SU-DHL-6 (cell line): ENCODE results near the gene SRXN1.

Source experiments
- H2AFZ ChIP-seq: fragments of 200-600 bp; sonication (generic); 2 replicates; pipeline ENCODE4 v1.6.1; 2014; ENCODE audit warnings: low read depth, mild to moderate bottlenecking, moderate library complexity, mixed read lengths, antibody characterized with exemption, low read length; ENCODE audit not compliant: severe bottlenecking
- H3F3A ChIP-seq: fragments of 200-600 bp; shearing (Covaris generic); 2 replicates; pipeline ENCODE4 v1.6.0; 2016; ENCODE audit warnings: antibody characterized with exemption, mild to moderate bottlenecking; ENCODE audit not compliant: insufficient read depth
- H3K27ac ChIP-seq: fragments of 200-600 bp; sonication (generic); 2 replicates; pipeline ENCODE4 v1.5.1; 2016; ENCODE audit warnings: low read depth, mild to moderate bottlenecking, low read length, moderate library complexity, mixed read lengths
- H3K27me3 ChIP-seq: fragments of 200-600 bp; sonication (generic), shearing (Covaris generic); 2 replicates; pipeline ENCODE4 v1.6.0; 2014; ENCODE audit warnings: mild to moderate bottlenecking, low read length
- H3K36me3 ChIP-seq: fragments of 200-600 bp; sonication (generic); 2 replicates; pipeline ENCODE4 v1.6.1; 2014; ENCODE audit warnings: mild to moderate bottlenecking, low read length, mixed read lengths
- H3K4me2 ChIP-seq: fragments of 300-600, 200-600 bp; shearing (Covaris generic), sonication (generic); 2 replicates; pipeline ENCODE4 v1.6.0; 2014; ENCODE audit warnings: low read length, low read depth, mild to moderate bottlenecking; ENCODE audit not compliant: poor library complexity, severe bottlenecking
- H3K4me3 ChIP-seq: fragments of 200-600 bp; sonication (generic); 2 replicates; pipeline ENCODE4 v1.5.1; 2014; ENCODE audit warnings: antibody characterized with exemption, low read length, mild to moderate bottlenecking, mixed read lengths; ENCODE audit not compliant: insufficient read depth, poor library complexity, severe bottlenecking
- H3K79me2 ChIP-seq: fragments of 200-600 bp; sonication (generic); 2 replicates; pipeline ENCODE4 v1.6.1; 2014; ENCODE audit warnings: mild to moderate bottlenecking, low read length, moderate library complexity; ENCODE audit not compliant: insufficient read depth
- H3K9ac ChIP-seq: fragments of 200-600 bp; sonication (generic); 2 replicates; pipeline ENCODE4 v1.7.0; 2014; ENCODE audit warnings: mild to moderate bottlenecking, low read length
- H3K9me2 ChIP-seq: fragments of 200-600 bp; sonication (generic); replicated peaks from 2 replicates; pipeline ENCODE4 v1.6.1; 2014; ENCODE audit warnings: low read length; ENCODE audit not compliant: insufficient read depth
- H3K9me3 ChIP-seq: fragments of 200-600 bp; sonication (generic); 2 replicates; pipeline ENCODE4 v1.6.1; 2014; ENCODE audit warnings: low read length, mixed read lengths; ENCODE audit not compliant: insufficient read depth
- H4K20me1 ChIP-seq: fragments of 200-600 bp; sonication (generic); 2 replicates; pipeline ENCODE4 v1.6.1; 2014; ENCODE audit warnings: low read depth, mild to moderate bottlenecking, antibody characterized with exemption, low read length, moderate library complexity, mixed read lengths
- CTCF ChIP-seq: fragments of 200-600 bp; sonication (generic); IDR thresholded peaks from one replicate; pipeline ENCODE4 v1.5.1; 2017; ENCODE audit warnings: antibody characterized with exemption, mild to moderate bottlenecking, low read length, moderate library complexity; ENCODE audit not compliant: insufficient read depth, poor library complexity, severe bottlenecking
- EZH2phosphoT487 ChIP-seq: fragments of 200-600 bp; sonication (generic), shearing (Covaris generic); conservative IDR thresholded peaks from 2 replicates; pipeline ENCODE4 v1.6.1; 2018; ENCODE audit warnings: mild to moderate bottlenecking, antibody characterized with exemption, low read length, moderate library complexity, mixed read lengths

The SRXN1 gene

GRCh38 chr20:676315-676937, 23.4 kb upstream of the SRXN1 start:
- Histone ChIP-seq H3K9me3 (no peaks in the 10 kb centered on the region), H4K20me1 (no peaks in the 10 kb centered on the region), H3K4me2 (no peak overlapping the region), H3K79me2 (no peaks in the 10 kb centered on the region), H3K4me3 (no peak overlapping the region), H3F3A (no peaks in the 10 kb centered on the region), H3K27ac (no peak overlapping the region), H3K36me3 (no peaks in the 10 kb centered on the region), H2AFZ (no peak overlapping the region), H3K27me3 (no peaks in the 10 kb centered on the region), H3K9me2 (no peaks in the 10 kb centered on the region), H3K9ac (no peak overlapping the region)
- TF ChIP-seq EZH2phosphoT487 (no peak), CTCF (no peak)

DNA sequence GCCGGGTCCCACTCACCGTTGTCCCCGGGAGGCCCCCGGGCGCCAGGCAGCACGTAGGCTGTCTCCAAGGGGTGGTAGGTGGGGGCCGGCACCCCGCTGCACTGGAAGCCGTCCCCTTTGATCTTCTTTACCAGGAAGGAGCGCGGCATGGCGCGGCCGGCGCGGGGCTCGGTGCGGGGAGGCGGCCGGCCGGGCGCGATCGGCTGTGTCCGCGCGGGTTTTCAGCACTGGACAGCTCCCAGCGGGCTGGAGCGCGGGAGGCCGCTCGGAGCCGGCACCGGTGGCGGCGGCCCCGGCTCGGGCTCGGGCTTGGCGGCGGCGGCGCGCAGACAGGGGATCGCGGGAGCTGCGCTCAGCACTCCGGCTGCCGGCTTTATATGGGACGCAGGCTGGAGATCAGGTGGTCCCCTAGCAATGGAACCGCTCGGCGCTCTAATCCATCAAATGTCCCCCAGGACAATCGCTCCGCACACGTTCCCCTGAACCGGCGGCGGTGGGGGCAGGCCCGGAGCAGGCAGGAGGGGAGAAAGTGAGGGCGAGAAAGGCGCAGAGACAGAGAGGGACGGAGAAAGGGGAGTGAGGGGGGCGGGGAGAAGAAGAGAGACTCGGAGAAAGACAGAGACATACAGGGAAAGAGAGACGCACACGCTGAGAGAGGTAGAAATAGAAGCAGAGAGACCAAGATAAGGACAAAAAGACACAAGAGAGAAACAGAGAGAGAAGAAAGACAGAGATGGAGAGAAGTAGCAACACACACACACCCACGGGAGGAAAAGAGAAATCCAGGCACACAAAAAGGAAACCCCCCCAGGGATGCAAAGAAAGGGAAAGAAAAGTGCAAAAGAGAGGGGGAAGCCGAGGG, 22.7 kb upstream of the SRXN1 start, which contains the start of gene SCRT2:
Gene SCRT2, minus strand, starts transcription at position 350 of the 862 bp plus-strand sequence. Its CDS starts 201 bp downstream, at position 149.
- no peak for TF ChIP-seq EZH2phosphoT487
- TF ChIP-seq CTCF, result no peak
- H3K9me3 ChIP-seq, result no peaks in the 10 kb centered on the region
- no peaks in the 10 kb centered on the region for H3K9me2 ChIP-seq
- no peaks in the 10 kb centered on the region for H3K79me2 ChIP-seq
- no peaks in the 10 kb centered on the region for H3K27me3 ChIP-seq
- no peaks in the 10 kb centered on the region for H3K36me3 ChIP-seq
- no peak within 1 kb of the TSS for H3K27ac ChIP-seq
- no peak within 1 kb of the TSS for H3K9ac ChIP-seq
- H3K4me3 ChIP-seq, result no peak within 1 kb of the TSS
- H3F3A ChIP-seq, result no peaks in the 10 kb centered on the region
- H3K4me2 ChIP-seq, result no peak within 1 kb of the TSS
- no peaks in the 10 kb centered on the region for H4K20me1 ChIP-seq
- H2AFZ ChIP-seq, result no peak within 1 kb of the TSS

DNA sequence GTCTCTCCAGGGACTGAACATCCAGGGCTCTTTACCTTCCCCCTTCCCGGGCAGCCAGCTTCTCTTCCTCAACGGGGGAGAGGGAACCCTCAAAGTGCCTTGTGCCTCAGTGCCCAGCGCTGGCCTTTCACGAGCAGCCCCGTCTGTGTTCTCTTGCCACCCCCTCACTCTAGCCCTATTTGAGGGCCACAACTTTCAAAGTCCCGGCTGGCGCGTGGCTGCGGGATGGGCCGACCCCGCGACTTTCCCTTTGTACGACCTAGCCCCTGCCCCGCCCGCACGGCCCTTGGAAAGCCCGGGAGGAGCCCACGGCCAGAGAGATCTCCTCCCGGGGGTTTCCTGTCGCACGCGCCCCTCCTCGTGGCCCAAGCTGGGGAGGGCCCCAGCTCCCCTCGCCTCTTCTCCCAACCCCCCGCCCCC, 22.0 kb upstream of the SRXN1 start:
- Histone ChIP-seq H4K20me1 (no peaks in the 10 kb centered on the region), H3K4me3 (no peak overlapping the region), H3K4me2 (no peak overlapping the region)

More for the DNA sequence above, 22.0 kb upstream of the SRXN1 start:
- Histone ChIP-seq H3K27me3 (no peaks in the 10 kb centered on the region), H3K36me3 (no peaks in the 10 kb centered on the region), H3K27ac (no peak overlapping the region), H3K9me2 (no peaks in the 10 kb centered on the region), H3K9me3 (no peaks in the 10 kb centered on the region), H3K9ac (no peak overlapping the region), H3K79me2 (no peaks in the 10 kb centered on the region), H3F3A (no peaks in the 10 kb centered on the region), H2AFZ (no peak overlapping the region)
- TF ChIP-seq EZH2phosphoT487 (no peak), CTCF (no peak)
